ENCODE data around the gene TUBA8.
"Not testable (repeated sequence)": the region's sequence is repeated elsewhere in the genome, so short reads cannot be mapped to it uniquely, and the experiment has no call there.

The TUBA8 gene

DNA sequence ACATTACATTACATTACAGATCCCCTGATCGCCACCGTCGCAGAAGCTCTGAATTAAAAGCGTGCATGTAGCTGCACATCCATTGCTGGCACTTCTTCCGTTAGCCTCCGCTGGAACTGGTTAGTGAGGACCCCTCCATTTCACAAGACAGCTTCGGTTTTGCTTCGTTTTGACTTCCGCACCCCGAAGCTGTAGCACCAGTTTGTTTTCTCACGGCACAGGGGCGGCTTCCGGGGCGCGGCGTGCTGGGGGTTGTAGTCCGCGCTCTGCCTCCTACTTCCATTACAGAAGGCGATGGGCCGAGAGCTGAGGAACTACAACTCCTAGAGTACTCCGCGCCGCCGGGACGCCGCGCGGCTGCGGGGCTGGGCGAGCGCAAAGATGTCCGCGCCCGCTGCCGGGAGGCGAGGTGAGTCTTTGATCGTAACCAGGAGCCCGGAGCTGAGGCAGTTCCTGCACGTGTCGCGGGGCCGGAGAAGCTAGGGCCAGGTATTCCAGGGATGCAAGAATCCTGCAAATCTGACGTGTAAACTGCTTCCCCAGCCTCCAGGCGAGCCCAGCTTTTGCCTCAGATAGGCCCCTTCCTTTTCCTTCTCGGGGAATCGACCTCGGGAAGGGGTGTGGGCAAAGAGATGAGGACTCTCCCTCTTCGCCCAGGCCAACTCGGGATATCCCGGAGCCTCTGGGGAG, 32.8 kb upstream of the TUBA8 start, which contains the start of gene PEX26:
PEX26 (plus strand) TSS at position 352 of the 690 bp plus-strand sequence. CDS start 387 bp downstream, outside the sequence.
- DNase-seq = peak; percentile 91

DNA sequence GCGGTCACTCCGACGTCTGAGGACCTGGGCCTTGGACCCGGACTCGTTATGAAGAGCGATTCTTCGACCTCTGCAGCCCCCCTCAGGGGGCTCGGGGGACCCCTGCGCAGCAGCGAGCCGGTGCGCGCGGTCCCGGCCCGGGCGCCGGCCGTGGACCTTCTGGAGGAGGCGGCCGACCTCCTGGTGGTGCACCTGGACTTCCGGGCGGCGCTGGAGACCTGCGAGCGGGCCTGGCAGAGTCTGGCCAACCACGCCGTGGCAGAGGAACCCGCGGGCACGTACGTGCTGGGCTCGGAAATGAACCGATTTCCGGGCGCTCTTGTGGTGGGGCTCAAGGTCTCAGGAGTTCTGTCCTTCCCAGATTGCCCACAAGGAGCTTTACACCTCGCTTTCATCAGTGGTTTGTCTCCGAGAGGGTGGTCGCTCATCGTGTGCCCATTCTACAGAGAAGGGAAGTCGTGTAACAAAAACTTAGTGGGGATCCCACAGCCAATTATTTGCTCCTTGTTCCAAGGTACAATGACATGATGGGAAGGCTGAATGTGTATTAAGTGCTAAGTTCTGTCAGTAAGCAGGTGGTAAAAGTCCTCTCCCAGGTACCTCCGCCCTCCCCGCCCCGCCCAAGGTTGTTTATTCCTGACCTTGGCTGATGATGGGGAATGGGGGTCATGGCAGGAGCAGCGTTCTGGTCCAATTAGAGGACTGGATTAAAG, 32.1 kb upstream of the TUBA8 start:
- DNase-seq = no peak

DNA sequence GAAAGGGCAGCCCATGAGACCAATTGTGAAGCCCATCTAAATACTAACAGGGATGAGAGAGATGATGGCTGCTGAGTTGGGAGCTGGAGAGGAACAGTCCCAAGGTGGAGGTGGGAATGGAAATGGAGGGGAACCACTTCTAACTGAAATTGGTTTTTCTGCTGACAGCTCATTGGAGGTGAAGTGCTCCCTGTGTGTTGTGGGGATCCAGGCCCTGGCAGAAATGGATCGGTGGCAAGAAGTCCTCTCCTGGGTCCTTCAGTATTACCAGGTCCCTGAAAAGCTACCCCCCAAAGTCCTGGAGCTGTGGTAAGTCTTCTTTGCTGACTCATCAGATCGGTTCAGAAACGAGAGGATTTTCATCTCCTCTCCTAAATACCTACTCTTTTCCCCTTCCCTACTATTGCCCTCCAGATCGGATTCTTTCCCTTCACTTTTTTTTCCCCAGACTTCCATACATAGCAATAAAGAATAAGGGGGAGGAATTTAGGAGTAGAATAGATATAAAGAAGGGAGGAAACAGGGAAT, 30.8 kb upstream of the TUBA8 start:
- no peak for DNase-seq

DNA sequence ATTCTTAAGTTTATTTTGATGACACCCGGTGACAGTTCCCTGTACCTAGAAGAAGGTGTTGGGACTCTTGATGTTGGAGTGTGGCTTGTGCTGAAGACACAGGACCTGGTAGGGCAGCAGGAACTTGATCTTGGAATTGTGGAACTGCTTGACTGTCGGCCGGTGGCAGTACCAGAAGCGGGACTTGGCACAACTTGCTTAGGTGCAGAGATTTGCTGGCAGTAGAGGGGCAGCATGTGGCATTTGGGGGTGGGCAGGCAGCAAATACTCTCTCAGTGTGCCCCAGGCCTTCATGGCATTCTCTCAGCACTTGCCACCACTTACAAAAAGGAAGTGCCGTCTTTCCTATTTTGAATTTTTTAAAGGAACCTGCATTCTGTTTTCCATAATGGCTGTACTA, 29.2 kb upstream of the TUBA8 start:
- DNase-seq = no peak

DNA sequence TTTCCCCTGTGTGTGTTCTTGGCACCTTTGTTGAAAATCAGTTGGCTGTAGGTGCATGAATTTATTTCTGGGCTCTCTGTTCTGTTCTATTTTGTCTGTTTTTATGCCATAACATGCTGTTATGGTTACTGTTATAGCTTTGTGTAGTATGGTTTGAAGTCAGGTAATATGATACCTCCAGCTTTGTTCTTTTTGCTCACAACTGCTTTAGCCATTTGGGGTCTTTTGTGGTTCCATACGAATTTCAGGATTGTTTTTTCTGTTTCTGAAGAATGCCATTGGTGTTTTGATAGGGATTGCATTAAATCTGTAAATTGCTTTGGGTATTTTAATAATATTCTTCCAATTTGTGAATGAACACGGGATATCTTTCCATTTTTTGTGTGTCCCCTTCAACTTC, 28.1 kb upstream of the TUBA8 start:
- no peak for DNase-seq

DNA sequence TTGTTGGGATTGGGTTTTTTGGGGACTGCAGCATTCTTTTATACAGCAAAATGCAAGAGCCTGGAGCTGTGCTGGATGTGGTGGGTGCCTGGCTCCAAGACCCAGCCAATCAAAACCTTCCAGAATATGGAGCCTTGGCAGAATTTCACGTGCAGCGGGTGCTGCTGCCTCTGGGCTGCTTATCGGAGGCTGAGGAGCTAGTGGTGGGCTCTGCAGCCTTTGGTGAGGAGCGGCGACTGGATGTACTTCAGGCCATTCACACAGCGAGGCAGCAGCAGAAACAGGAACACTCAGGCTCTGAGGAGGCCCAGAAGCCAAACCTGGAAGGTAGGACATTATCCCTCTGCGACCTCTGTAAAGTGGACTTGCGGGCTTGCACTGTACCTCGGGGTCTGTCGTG, 27.2 kb upstream of the TUBA8 start:
- no peak for DNase-seq

DNA sequence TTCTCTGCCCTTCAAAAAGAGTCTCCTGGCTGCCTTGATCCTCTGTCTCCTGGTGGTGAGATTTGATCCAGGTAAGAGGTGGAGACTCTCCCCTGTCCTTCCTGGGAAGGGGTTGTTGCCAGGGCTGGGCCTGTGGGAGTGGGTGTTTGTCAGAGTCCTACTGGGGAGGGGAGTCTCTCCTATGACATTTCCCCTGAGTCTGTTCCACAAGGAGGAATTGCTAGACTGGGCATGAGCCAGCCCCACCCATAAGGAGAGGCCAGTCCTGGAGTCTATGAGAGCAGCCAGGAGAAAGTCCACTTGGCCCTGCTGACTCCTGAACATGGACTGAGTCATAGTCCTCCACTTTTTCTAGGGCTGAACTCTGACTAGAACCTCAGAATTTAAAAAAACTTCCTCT, 25.4 kb upstream of the TUBA8 start:
- DNase-seq = no peak

DNA sequence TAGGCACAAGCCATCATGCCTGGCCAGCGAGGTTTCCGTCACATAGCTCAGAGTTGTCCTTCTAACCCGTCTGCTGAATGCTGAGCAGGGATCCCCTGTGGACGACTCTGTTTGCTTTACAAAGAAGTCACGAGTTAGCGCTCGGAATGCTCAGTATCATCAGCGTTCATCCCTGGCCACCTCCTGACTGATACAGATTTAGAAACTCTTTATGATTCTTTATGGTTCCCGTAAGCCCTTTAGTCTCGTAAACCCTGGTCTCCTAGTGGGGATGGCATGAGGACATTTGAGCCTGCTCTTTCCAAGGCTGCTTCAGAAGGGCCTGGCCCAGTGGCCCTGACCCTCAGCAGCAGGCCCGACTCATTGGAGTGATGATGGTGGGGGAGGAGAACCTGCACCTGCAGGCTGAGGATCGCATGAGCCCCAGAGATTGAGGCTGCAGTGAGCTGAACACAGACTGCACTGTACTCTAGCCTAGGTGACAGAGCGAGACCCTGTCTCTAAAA, 23.2 kb upstream of the TUBA8 start:
- no peak for DNase-seq

DNA sequence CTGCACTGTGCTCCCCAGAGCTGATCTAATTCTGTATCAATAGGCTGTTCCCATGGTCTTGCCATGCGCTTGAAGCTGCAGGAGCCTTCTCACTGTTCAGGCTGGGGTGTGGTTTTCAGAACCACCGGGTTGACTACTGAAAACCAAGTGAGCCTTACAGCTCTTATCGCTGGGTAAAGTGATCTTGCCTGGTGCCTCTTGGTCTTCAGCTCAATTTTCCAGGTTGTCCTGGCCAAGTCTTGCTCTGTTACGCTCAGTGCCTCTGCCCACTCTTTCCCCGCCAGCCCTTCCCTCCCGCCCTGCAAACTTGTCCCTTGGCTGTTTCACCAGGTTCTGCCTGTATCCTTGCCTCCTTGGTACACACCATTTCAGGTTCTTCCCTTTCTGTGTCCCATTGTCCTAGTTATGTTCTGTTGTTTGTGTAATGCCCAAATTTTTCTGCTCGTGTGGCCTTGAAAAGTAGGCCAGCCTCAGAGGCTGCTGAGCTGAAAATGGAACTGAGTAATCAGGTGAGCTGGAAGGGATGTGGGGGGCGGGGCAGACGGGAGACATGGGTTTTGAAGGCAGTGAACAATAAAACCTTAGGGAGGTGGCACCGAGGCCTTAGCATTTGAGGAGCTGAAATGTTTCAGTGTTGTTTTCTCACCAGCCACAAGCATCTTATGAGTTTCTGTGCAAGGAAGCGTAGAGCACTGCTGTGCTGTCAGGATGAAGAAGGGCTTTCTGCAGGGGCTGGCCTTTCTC, 21.6 kb upstream of the TUBA8 start:
- no peak for DNase-seq

DNA sequence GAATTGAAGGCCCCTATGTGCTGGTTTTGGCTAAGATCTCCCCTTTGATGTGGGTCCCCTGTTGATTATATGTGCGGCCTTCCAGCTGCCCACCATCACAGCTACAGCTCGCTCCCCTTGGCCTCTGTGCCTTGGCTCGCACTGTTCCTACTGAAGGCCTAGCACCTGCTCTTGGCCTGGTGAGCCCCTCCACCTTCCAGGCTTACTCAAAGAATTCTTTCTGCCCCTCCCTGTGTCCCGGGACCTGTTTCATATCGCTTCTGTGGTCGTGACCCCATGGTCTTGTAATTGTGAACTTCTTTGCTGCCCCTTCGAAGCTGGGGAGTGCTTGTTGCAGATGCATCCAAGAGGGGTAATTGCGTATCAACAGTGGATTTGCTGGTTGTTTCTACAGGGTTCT, 20.3 kb upstream of the TUBA8 start:
- DNase-seq = no peak

DNA sequence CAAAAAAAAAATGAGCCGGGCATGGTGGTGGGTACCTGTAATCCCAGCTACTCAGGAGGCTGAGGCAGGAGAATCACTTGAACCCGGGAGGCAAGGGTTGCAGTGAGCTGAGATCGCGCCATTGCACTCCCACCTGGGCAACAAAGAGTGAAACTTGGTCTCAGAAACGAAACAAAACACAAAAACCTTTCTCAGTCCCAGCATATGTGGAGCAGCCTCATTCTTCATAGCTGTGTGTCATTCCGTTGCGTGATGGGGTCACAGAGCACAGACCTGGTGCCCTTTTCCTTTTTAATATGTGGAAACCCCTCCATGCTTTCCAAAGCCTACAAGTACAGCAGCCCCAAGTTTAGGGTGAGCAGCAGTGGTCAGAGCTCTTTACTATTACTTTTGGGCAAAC, 19.1 kb upstream of the TUBA8 start:
- DNase-seq = no peak

DNA sequence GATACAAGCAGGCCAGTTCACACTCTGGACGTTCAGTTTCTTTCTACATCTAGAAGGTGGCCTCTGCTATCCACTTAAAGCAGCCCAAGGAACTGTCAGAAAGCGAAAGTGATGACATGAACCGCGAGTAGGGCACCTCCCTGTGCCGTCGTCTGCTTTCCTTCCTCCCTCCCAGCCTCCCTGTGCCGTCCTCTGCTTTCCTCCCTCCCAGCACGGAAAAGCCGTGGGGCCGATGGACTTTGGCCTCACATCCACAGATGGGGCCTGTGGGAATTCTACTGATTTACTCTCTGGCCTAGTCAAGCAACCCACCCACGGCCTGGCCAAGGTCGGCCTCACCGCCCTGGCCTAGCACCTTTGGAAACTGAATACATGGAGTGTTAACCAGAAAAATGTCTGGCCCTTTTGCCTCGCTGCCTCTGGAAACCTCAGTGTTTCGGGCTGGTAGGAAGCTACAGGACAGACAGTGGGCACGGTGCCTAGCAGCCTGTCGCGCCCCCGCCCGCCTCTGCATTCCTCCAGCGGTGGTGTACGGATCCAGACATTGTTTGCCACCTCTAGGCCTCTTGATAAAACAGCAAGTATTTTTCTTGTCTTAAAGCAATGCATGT, 18.6 kb upstream of the TUBA8 start:
- DNase-seq = no peak

DNA sequence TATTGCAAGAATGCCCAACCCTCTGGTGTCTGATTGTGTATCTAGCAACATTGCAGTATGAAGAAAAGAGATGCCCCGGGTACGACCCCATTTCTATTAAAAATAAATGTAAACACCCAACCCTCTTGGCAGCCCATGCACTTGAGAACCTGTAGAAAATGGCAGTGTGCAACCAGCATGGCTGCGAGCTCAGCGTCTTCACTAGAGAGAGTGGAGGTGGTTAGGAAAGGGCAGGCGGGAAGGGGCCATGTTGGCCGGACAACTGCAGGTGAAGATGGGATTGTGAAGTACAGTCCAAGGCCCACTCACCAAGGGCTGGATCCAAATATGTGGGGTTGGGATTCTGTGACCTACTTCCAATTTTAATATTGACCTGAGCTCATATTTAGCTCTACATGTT, 16.9 kb upstream of the TUBA8 start:
- no peak for DNase-seq

DNA sequence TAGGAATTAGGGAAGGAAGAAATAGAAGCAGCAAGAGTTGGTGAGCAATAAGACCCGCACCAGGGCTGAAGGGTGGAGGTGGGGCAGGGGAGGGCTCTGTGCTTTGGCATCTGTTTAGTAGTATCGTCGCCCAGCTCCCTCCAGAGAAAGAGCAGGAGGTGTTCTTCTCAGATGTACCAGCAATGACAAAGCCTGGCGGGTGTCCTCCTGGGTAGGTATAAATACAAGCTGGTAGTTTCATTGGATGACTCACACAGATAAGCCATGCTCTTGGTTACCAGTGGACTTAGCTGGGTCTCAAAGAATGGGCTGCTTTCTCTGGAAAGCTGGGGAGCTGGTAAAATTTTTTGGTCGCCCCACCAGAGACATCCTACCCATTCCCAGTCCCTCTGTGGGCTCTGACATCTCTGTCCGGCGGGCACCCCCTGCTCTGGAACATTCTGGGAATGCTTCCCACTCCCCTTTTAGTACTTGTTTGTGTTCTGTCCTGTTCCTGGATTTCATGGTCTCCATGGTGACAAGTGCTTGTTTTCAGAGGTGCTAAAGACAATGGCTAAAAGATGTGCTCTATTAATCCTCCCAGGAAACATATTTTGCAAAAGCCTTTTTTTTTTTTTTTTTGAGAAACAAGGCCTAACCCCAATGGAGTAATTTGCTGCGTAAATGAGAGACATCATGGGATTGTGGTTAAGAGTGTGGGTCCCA, 15.4 kb upstream of the TUBA8 start:
- DNase-seq = no peak

DNA sequence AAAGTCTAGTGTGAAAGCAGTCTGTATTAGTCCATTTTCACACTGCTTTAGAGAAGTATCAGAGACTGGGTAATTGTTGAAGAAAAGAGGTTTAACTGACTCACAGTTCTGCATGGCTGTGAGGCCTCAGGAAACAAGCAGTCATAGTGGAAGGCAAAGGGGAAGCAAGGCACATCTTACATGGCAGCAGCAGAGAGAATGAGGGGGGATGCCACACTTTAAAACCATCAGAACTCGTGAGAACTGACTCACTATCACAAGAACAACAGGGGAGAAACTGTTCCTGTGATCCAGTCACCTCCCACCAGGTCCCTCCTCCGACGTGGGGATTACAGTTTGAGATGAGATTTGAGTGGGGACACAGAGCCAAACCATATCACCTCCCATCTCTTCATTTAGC, 13.8 kb upstream of the TUBA8 start:
- DNase-seq = no peak

DNA sequence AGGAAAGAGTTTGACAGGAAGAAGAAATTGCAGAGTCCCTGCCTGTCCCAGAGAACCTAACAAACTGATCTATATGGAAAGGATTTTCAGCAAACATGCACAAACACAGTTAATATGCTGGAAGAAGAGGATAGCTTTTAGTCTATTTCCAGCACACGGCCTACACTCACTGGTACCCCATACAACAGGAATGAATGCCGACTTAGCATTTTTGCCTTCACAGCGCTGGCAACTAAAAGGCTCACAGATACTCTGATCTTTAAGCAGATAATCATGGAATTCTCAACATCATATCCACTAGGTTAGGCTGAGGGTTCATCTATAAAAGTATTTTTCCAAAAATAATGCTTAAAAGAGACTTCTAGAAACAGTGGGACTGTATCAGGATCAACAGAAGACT, 9.8 kb upstream of the TUBA8 start:
- DNase-seq = no peak

DNA sequence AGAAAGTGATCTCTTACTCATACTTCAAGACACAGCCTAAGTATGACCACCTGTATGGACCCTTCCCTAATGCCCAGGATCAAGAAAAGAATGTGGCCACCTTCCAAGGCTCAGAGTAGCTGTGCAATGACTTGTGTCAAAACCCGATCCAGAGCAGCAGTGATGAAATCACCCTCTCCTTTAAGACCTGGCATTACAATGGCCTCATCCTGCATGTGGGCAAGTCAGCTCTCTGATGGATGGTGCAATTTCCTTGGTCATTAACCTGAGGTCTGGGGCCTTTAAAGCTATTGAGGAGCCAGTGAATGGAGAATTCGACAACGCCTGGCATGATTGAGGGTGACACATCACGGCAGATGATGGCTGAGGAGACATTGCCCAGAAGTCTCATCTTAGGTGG, 9.1 kb upstream of the TUBA8 start:
- DNase-seq = no peak

DNA sequence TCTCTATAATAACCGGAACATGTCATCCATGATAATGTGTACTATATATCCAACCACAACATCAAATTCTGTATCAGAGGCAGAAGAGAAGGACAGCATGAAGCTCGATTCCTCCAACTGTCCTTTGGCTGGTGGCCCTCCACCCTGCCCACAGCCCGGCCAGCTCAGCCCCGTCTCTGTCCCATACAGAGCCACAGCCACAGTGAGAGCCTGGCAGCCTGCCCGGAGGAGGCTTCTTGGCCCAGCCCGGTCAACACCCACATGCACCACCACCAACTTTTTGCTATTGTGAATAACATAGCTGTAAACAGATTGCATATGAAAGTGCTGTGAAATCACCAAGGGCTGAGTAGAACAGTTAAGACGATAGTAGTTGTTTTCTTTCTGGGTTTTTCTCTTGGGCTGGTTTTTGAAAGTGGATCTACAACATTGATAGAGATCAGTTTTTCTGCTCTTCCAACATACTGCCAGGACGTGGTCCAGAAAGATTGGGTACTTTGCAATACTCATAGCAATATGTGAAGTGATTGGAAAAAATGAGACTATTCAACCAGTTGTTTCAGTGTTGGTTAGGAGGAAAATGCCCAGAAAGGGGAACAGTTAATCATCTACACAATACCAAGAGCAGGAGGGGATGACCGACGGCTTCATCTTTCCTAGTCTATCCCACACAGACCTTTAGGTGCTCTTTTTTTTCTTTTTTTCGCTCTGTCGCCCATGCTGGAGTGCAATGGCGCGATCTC, 6.9 kb upstream of the TUBA8 start:
- no peak for DNase-seq

DNA sequence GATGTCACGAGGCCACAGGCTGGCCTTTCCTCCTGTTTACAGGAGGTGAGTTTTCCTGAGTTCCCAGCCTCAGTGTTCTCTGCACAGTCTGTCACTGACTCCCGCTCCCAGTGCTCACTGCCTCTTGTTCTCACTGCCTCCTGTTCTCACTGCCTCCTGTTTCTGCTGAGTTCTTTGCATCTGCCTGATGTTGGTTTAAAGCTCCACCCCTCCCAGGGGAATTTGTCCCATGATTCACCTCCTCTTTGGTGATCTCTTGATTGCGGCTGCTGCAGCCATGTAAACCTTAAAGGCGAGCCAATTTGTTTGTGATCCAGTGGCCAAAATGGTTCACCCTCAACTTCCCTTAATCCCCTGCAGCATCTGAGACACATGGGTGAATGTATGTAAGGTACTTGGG, 6.0 kb upstream of the TUBA8 start:
- DNase-seq = no peak

DNA sequence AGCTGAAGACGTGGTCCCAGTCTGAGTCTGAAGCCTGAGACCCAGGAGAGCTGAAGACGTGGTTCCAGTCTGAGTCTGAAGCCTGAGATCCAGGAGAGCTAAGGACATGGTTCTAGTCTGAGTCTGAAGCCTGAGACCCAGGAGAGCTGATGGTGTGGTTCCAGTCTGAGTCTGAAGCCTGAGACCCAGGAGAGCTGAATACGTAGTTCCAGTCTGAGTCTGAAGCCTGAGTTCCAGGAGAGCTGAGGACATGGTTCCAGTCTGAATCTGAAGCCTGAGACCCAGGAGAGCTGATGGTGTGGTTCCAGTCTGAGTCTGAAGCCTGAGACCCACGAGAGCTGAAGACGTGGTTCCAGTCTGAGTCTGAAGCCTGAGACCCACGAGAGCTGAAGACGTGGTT, 4.6 kb upstream of the TUBA8 start:
- not testable (repeated sequence) for DNase-seq

DNA sequence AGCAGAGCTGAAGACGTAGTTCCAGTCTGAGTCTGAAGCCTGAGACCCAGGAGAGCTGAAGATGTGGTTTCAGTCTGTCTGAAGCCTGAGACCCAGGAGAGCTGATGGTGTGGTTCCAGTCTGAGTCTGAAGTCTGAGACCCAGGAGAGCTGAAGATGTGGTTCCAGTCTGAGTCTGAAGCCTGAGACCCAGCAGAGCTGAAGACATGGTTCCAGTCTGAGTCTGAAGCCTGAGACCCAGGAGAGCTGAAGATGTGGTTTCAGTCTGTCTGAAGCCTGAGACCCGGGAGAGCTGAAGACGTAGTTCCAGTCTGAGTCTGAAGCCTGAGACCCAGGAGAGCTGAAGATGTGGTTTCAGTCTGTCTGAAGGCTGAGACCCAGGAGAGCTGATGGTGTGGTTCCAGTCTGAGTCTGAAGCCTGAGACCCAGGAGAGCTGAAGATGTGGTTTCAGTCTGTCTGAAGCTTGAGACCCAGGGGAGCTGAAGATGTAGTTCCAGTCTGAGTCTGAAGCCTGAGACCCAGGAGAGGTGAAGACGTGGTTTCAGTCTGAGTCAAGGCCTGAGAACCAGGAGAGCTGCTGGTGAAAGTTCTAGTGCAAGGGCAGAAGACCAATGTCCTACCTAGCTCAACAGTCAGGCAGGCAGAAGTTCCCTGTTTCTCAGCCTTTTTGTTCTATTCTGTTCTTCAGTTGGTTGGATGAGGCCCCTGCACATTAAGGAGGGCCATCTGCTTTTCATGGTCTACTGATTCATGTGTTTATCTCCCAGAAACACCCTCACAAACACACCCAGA, 3.9 kb upstream of the TUBA8 start:
- DNase-seq = not testable (repeated sequence)
